MCF 10A (cell line): ENCODE data around the gene FRY. TPM values are rescaled to one million over a fixed set of nuclear protein-coding genes. Genes with fewer than 3 reads are reported as not detected.

Source experiments
- BruUV-seq: library from RNA; stranded (reverse); fragments of 400-500 nt; replicated peaks from 2 replicates; lab custom pipeline; 2021; lab: Mats Ljungman, UMichigan
- CTCF ChIA-PET: fragments of 300-600 bp; sonication (Branson Sonifier 250); formaldehyde crosslinking; extraction: SDS; loops from one replicate; lab custom pipeline; 2021; ENCODE audit warnings: antibody characterized with exemption, inconsistent platforms; lab: Yijun Ruan, JAX
- POLR2A ChIA-PET: fragments of 300-600, 350-650 bp; sonication (Branson Sonifier 250); formaldehyde crosslinking; extraction: SDS; loops from one replicate; lab custom pipeline; 2020; ENCODE audit warnings: antibody characterized with exemption, inconsistent platforms; lab: Yijun Ruan, JAX
- DNase-seq: peaks from one replicate; pipeline ENCODE4 v3.0.0-alpha.2; 2018; ENCODE audit not compliant: unreplicated experiment
- H3K27ac Mint-ChIP-seq: one replicate; pipeline ENCODE4 v1.8.0; 2022; ENCODE audit warnings: mild to moderate bottlenecking, low read depth, mixed read lengths; ENCODE audit not compliant: unreplicated experiment
- H3K27me3 Mint-ChIP-seq: one replicate; pipeline ENCODE4 v1.8.0; 2022; ENCODE audit warnings: mixed read lengths; ENCODE audit not compliant: insufficient read depth, unreplicated experiment
- H3K36me3 Mint-ChIP-seq: one replicate; pipeline ENCODE4 v1.8.0; 2022; ENCODE audit warnings: mild to moderate bottlenecking, moderate library complexity, mixed read lengths; ENCODE audit not compliant: insufficient read depth, unreplicated experiment
- H3K4me1 Mint-ChIP-seq: one replicate; pipeline ENCODE4 v1.8.0; 2022; ENCODE audit warnings: mixed read lengths; ENCODE audit not compliant: insufficient read depth, unreplicated experiment
- H3K4me3 Mint-ChIP-seq: one replicate; pipeline ENCODE4 v1.8.0; 2022; ENCODE audit warnings: mild to moderate bottlenecking, moderate library complexity, mixed read lengths; ENCODE audit not compliant: unreplicated experiment
- H3K9me3 Mint-ChIP-seq: one replicate; pipeline ENCODE4 v1.8.0; 2022; ENCODE audit warnings: mixed read lengths; ENCODE audit not compliant: unreplicated experiment
- CTCF ChIP-seq: fragments of 200-600 bp; IDR thresholded peaks from one replicate; pipeline ENCODE4 v1.8.0; 2022; ENCODE audit warnings: antibody characterized with exemption, mild to moderate bottlenecking; ENCODE audit not compliant: unreplicated experiment
- intact Hi-C: fragments of 100-400 bp; cut with micrococcal nuclease; formaldehyde crosslinking; loops from 2 replicates; pipeline ENCODE4 v1.14.1; 2022
- total RNA-seq: library from RNA; stranded (reverse); gene quantifications from 2 replicates; pipeline ENCODE4 v1.2.3, GENCODE V29; 2022

FRY gene
- total RNA-seq, 1 experiment from 2014 or later = 8.9 TPM

DNA sequence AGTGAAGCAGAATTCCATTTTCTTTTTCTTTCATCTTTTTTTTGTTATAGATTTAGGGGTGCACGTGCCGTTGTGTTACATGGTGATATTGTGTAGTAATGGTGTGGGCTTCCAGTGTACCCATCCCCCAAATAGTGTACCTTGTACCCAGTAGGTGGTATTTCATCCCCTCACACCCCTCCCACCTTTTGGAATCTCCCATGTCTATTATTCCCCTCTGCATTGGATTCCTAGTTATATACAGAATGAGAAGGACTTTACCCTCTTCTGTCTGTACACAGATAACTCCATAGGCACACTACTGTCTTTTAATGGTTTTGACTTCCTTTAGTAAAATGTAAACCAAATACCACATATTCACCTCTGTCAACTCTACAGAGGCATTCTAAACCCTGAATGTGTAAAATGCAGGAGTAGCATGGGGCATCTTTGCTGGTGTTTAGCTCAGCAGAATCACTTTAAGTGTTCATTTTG lies 28.0 kb downstream of the FRY start:
- ChIA-PET CTCF (no interaction called here), POLR2A (no interaction called here)
- Mint-ChIP-seq H3K27me3 (no peaks in the 10 kb centered on the region), H3K9me3 (no peaks in the 10 kb centered on the region), H3K4me3 (no peak overlapping the region), H3K36me3 (no peaks in the 10 kb centered on the region), H3K27ac (no peak overlapping the region), H3K4me1 (no peaks in the 10 kb centered on the region)
- TF ChIP-seq CTCF = no peak
- intact Hi-C loops = no loop called here
- DNase-seq = no peak
- no TSS peak for BruUV-seq

DNA sequence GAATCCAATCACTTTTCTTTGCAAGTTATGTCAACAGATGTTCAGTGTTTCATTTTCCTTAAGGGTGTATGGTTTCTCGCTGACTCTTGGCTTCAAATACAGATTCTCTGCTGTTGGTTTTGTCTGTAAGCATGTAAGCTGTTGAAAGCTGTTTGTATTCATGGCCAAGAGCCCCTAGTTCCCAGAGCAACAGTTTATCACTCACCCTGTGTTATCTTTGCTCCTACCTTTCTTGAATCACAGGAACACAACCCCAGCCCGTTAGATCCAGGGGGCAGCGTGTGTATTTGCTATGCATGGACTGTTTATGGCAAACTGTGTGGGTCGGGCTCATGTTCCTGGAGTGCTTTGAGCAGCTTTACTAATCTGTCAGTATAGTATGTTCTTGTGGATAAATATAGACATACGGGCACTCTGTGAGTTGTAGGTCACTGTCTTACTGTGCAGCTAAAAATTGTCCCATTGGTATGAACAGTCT lies 28.9 kb downstream of the FRY start:
- no peak for DNase-seq
- Mint-ChIP-seq H3K9me3 (no peaks in the 10 kb centered on the region), H3K27me3 (no peaks in the 10 kb centered on the region), H3K4me3 (no peak overlapping the region), H3K36me3 (no peaks in the 10 kb centered on the region), H3K27ac (no peak overlapping the region), H3K4me1 (no peaks in the 10 kb centered on the region)
- POLR2A ChIA-PET = no interaction called here
- no TSS peak for BruUV-seq
- no peak for TF ChIP-seq CTCF
- intact Hi-C loops = no loop called here
- CTCF ChIA-PET = no interaction called here

GRCh38 chr13:32063619-32064233 lies 32.2 kb downstream of the FRY start:
- Mint-ChIP-seq H3K27ac (no peak overlapping the region), H3K9me3 (no peaks in the 10 kb centered on the region), H3K36me3 (no peaks in the 10 kb centered on the region), H3K27me3 (no peaks in the 10 kb centered on the region), H3K4me3 (no peak overlapping the region), H3K4me1 (no peaks in the 10 kb centered on the region)
- CTCF ChIA-PET = interaction anchor here (1.3 kb wide), 1 partner anchor 10 kb away, joined by 4 read pairs; no protein-coding TSS in a partner anchor
- POLR2A ChIA-PET = interaction anchor here (0.6 kb wide), 1 partner anchor 210 kb away, joined by 3 read pairs; no protein-coding TSS in a partner anchor
- no peak for DNase-seq
- no peak for TF ChIP-seq CTCF
- no TSS peak for BruUV-seq
- intact Hi-C loops = no loop called here

DNA sequence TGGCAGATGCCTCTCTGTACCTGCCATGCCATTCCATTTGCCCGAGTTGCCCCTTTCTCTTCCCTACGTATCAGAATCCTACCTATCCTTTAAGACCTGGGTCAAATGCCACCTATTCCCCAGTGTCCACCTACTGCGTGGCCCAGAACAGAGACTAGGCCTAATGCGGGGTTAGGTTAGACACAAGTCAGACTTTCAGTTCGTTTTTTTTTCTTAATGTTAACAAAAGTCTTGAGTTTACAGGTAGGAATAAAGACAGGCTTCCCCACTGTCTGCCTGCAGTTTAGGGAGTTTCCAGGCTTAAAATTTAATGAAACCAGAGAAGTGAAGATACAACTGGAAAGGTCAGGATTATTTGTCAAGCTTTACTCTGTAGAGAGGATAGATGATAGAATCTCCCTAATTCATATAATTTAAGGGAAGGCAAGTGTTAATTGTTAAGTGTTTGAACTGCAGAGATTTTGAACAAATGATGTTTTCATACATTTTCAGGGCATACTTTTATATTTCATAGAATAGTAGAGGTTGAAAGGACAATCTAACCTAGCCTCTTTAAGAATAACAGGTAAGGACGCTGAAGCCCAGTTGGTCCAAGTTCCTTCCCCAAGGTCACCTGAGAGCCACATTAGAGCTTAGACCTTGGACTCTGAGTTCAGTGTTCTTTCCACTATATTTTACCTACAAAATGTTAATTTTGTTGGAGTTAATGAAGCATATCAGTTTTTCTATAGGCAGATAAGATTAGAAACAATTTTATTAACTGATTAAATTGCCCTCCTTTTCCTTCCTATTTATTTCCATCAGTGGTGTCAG lies 35.8 kb downstream of the FRY start:
- intact Hi-C loops = no loop called here
- ChIA-PET CTCF (no interaction called here), POLR2A (no interaction called here)
- TF ChIP-seq CTCF = no peak
- Mint-ChIP-seq H3K36me3 (no peaks in the 10 kb centered on the region), H3K4me1 (no peaks in the 10 kb centered on the region), H3K9me3 (no peaks in the 10 kb centered on the region), H3K4me3 (no peak overlapping the region), H3K27me3 (no peaks in the 10 kb centered on the region), H3K27ac (no peak overlapping the region)
- DNase-seq = no peak
- BruUV-seq = no TSS peak
